Glutamatergic neuron (in vitro differentiated cells): ENCODE data around the gene TWIST2. TPM values are rescaled to one million over a fixed set of nuclear protein-coding genes. Genes with fewer than 3 reads are reported as not detected.

Experiments
- DNase-seq: peaks from one replicate; pipeline ENCODE4 v3.0.0; 2022
- H3K27ac Mint-ChIP-seq: one replicate; pipeline ENCODE4 v1.8.0; 2020; ENCODE audit warnings: mild to moderate bottlenecking, mixed read lengths, inconsistent platforms; ENCODE audit not compliant: unreplicated experiment
- H3K27me3 Mint-ChIP-seq: one replicate; pipeline ENCODE4 v1.8.0; 2020; ENCODE audit warnings: mild to moderate bottlenecking, moderate library complexity, mixed read lengths, inconsistent platforms; ENCODE audit not compliant: unreplicated experiment
- H3K36me3 Mint-ChIP-seq: one replicate; pipeline ENCODE4 v1.8.0; 2020; ENCODE audit warnings: mild to moderate bottlenecking, mixed read lengths, inconsistent platforms; ENCODE audit not compliant: unreplicated experiment
- H3K4me1 Mint-ChIP-seq: one replicate; pipeline ENCODE4 v1.8.0; 2020; ENCODE audit warnings: mild to moderate bottlenecking, low read depth, mixed read lengths, inconsistent platforms; ENCODE audit not compliant: unreplicated experiment
- H3K4me3 Mint-ChIP-seq: one replicate; pipeline ENCODE4 v1.8.0; 2020; ENCODE audit warnings: mild to moderate bottlenecking, mixed read lengths, inconsistent platforms; ENCODE audit not compliant: unreplicated experiment
- H3K9me3 Mint-ChIP-seq: one replicate; pipeline ENCODE4 v1.8.0; 2020; ENCODE audit warnings: mild to moderate bottlenecking, moderate library complexity, mixed read lengths, inconsistent platforms; ENCODE audit not compliant: unreplicated experiment
- CTCF ChIP-seq: fragments of 200-600 bp; sonication (generic); IDR thresholded peaks from one replicate; pipeline ENCODE4 v1.5.0; 2021; ENCODE audit not compliant: partially characterized antibody, unreplicated experiment
- total RNA-seq: library from RNA; stranded (reverse); fragmentation: NEBNext Ultra II Directional; extraction: Animal tissue kit (Norgen Biotek cat#: 25700); gene quantifications from one replicate; pipeline ENCODE4 v1.2.1, GENCODE V29; 2021; ENCODE audit not compliant: unreplicated experiment

Gene TWIST2
- total RNA-seq, 1 donor from 2014 or later, result not detected

GRCh38 chr2:238855299-238855698 lies 7.4 kb downstream of the TWIST2 start:
- Mint-ChIP-seq H3K27ac (no peak overlapping the region), H3K4me1 (no peaks in the 10 kb centered on the region), H3K27me3 (peaks cover 5% of the 10 kb centered on the region), H3K9me3 (no peaks in the 10 kb centered on the region), H3K36me3 (no peaks in the 10 kb centered on the region), H3K4me3 (no peak overlapping the region)
- DNase-seq, result no peak
- no peak for TF ChIP-seq CTCF

- H3K9me3 Mint-ChIP-seq, result no peaks in the 10 kb centered on the region
- H3K36me3 Mint-ChIP-seq, result no peaks in the 10 kb centered on the region
- H3K4me3 Mint-ChIP-seq, result no peak overlapping the region
- no peak for DNase-seq
- no peak overlapping the region for H3K27ac Mint-ChIP-seq
- H3K27me3 Mint-ChIP-seq, result peaks cover 5% of the 10 kb centered on the region
- TF ChIP-seq CTCF, result no peak
- H3K4me1 Mint-ChIP-seq, result no peaks in the 10 kb centered on the region
Observed at GRCh38 chr2:238855891-238856580, 8.2 kb downstream of the TWIST2 start.

- Mint-ChIP-seq H3K9me3 (no peaks in the 10 kb centered on the region), H3K27me3 (peaks cover 5% of the 10 kb centered on the region), H3K27ac (no peak overlapping the region), H3K4me3 (no peak overlapping the region), H3K36me3 (peaks cover 7% of the 10 kb centered on the region), H3K4me1 (no peaks in the 10 kb centered on the region)
- no peak for DNase-seq
- TF ChIP-seq CTCF, result no peak
Observed at GRCh38 chr2:238856713-238857567, 9.1 kb downstream of the TWIST2 start.

GRCh38 chr2:238857959-238858358 lies 10.1 kb downstream of the TWIST2 start:
- DNase-seq, result no peak
- no peaks in the 10 kb centered on the region for H3K4me1 Mint-ChIP-seq
- H3K9me3 Mint-ChIP-seq, result no peaks in the 10 kb centered on the region
- TF ChIP-seq CTCF, result no peak
- no peak overlapping the region for H3K27ac Mint-ChIP-seq
- H3K36me3 Mint-ChIP-seq, result peaks cover 7% of the 10 kb centered on the region
- H3K4me3 Mint-ChIP-seq, result no peak overlapping the region
- peaks cover 5% of the 10 kb centered on the region for H3K27me3 Mint-ChIP-seq
